GM12892 (cell line): Measurements from ENCODE around the gene GNB1L.
"Not testable (repeated sequence)": the region's sequence is repeated elsewhere in the genome, so short reads cannot be mapped to it uniquely, and the experiment has no call there.

ENCODE experiments used
- DNase-seq: peaks from one replicate; pipeline ENCODE4 v3.0.0; 2011; ENCODE audit not compliant: insufficient read length
- FAIRE-seq: peaks from 2 replicates; lab custom pipeline; 2011; peaks lifted over from hg19 to GRCh38; lab: Jason Lieb, UNC
- POLR2A ChIP-seq: IDR thresholded peaks from 2 replicates; pipeline ENCODE4 v1.6.1; 2011; ENCODE audit warnings: low read depth, low read length, control low read depth
- POLR2AphosphoS5 ChIP-seq: IDR thresholded peaks from 2 replicates; pipeline ENCODE4 v1.6.1; 2011; ENCODE audit warnings: low read depth, low read length, control low read depth
- TAF1 ChIP-seq: IDR thresholded peaks from 2 replicates; pipeline ENCODE4 v1.6.1; 2011; ENCODE audit warnings: low read depth, mild to moderate bottlenecking, control low read depth, low read length, borderline replicate concordance

Gene GNB1L

GRCh38 chr22:19798891-19799293, 55.8 kb downstream of the GNB1L start:
- no peak for FAIRE-seq
- no peak for TF ChIP-seq TAF1
- DNase-seq, result no peak

- FAIRE-seq (no peak), DNase-seq (no peak)
- TF ChIP-seq TAF1 (no peak), POLR2A (no peak), POLR2AphosphoS5 (no peak)
Observed at GRCh38 chr22:19798003-19798665, 56.5 kb downstream of the GNB1L start.

GRCh38 chr22:19797086-19798002, 57.3 kb downstream of the GNB1L start:
- DNase-seq, result no peak
- FAIRE-seq, result no peak
- no peak for TF ChIP-seq TAF1
- TF ChIP-seq POLR2A, result no peak
- no peak for TF ChIP-seq POLR2AphosphoS5

GRCh38 chr22:19796160-19796559, 58.5 kb downstream of the GNB1L start:
- DNase-seq (no peak), FAIRE-seq (no peak)
- TF ChIP-seq POLR2A (no peak), TAF1 (no peak), POLR2AphosphoS5 (no peak)

- DNase-seq (no peak), FAIRE-seq (no peak)
- TF ChIP-seq TAF1 (no peak), POLR2AphosphoS5 (no peak), POLR2A (no peak)
Observed at GRCh38 chr22:19795617-19796008, 59.1 kb downstream of the GNB1L start.

GRCh38 chr22:19793661-19794310, 60.9 kb downstream of the GNB1L start:
- TF ChIP-seq TAF1, result no peak
- TF ChIP-seq POLR2AphosphoS5, result no peak
- TF ChIP-seq POLR2A, result no peak
- FAIRE-seq (no peak), DNase-seq (no peak)

GRCh38 chr22:19793161-19793560, 61.5 kb downstream of the GNB1L start:
- TF ChIP-seq POLR2AphosphoS5 (no peak), POLR2A (no peak), TAF1 (no peak)
- no peak for FAIRE-seq
- no peak for DNase-seq

GRCh38 chr22:19792383-19792896, 62.2 kb downstream of the GNB1L start:
- FAIRE-seq, DNase-seq: not testable (repeated sequence)

GRCh38 chr22:19791894-19792293, 62.8 kb downstream of the GNB1L start:
- FAIRE-seq (no peak), DNase-seq (no peak)
- TF ChIP-seq TAF1 (no peak), POLR2AphosphoS5 (no peak), POLR2A (no peak)

- no peak for FAIRE-seq
- DNase-seq, result no peak
- TF ChIP-seq TAF1 (no peak), POLR2AphosphoS5 (no peak), POLR2A (no peak)
Observed at GRCh38 chr22:19791243-19791642, 63.4 kb downstream of the GNB1L start.

GRCh38 chr22:19789828-19790227, 64.8 kb downstream of the GNB1L start:
- no peak for TF ChIP-seq POLR2AphosphoS5
- no peak for TF ChIP-seq TAF1
- no peak for TF ChIP-seq POLR2A
- FAIRE-seq, result no peak
- no peak for DNase-seq
